GM21786 (cell line): Measurements from ENCODE around the gene RCN2.

Experiments used
- ATAC-seq: cut with Tn5 transposase; IDR thresholded peaks from one replicate; pipeline ENCODE4 v1.9.1; 2021; ENCODE audit not compliant: unreplicated experiment

Gene RCN2

GRCh38 chr15:76991741-76992645, 60.4 kb downstream of the RCN2 start:
- no peak for ATAC-seq

GRCh38 chr15:76993114-76993725, 61.7 kb downstream of the RCN2 start:
- ATAC-seq = no peak

- ATAC-seq = no peak
Observed at GRCh38 chr15:76994001-76994400, 62.5 kb downstream of the RCN2 start.

DNA sequence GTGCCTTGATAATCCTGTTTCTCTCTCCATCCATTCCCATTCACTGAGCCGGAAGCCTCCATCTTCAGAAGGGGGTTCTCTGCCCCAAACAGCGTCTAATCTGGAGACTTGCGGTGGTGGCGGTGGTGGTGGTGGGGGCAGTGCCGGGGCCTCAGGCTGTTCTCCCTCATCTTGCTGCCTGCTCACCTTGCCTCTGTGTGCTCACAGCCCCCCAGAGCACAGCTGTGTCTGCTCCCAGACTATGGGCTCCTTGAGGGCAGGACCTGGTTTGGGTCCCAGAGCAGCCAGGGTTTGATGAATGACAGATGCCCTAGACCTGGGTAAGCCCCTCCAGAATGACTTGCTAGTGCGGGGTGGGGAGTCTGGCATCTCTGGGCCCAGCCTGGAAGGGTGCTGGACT, 62.9 kb downstream of the RCN2 start:
- no peak for ATAC-seq

DNA sequence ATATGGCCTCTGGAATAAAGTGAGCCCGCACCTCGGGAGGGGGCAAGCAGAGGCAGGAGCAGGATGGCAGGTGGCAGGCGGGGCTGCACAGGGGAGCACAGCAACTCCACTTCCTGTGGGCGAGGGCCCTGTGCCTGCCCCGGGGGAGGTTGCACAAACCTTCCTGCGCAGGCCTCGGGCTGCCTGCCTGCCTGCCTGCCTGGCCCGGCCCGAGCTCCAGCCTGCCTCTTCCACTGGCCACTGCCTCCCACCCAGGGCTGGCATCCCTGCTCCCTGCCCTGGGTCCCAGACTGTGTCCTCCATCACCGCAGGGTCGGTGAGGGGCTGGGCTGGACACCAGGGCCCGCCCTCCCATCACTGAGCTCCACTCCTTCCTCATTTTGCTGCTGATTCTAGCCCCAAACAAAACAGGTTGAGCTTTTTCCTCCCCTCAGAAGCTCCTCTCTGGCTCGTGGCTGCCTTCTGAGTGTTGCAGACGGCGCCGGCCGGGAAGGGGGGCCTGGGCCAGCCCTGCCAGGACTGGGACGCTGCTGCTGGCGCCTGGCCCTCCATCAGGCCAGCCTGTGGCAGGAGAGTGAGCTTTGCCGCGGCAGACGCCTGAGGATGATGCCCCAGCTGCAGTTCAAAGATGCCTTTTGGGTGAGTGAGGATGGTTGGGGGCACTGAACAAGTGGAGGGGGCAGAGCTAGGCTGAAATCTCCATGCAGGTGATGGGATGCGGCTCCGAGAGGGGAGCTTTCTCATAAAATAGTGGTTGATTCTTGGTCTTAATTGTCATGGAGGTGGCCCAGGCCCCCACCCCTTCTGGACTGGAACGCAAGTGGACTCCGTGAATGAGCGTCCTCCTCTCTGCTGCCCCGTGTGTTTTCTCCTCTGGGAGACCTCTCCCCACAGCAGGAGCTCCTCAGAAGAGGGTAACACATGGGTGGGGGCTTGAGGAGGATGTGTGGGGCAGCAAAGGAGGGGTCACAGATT, 63.7 kb downstream of the RCN2 start, which contains the start of gene PSTPIP1:
TSS of gene PSTPIP1 (plus strand) at position 156 of the 975 bp plus-strand sequence. CDS start at position 604, 448 bp downstream.
- ATAC-seq = no peak

GRCh38 chr15:76996076-76996525, 64.6 kb downstream of the RCN2 start:
- ATAC-seq = no peak

- no peak for ATAC-seq
Observed at GRCh38 chr15:76996526-76997401, 65.2 kb downstream of the RCN2 start.

DNA sequence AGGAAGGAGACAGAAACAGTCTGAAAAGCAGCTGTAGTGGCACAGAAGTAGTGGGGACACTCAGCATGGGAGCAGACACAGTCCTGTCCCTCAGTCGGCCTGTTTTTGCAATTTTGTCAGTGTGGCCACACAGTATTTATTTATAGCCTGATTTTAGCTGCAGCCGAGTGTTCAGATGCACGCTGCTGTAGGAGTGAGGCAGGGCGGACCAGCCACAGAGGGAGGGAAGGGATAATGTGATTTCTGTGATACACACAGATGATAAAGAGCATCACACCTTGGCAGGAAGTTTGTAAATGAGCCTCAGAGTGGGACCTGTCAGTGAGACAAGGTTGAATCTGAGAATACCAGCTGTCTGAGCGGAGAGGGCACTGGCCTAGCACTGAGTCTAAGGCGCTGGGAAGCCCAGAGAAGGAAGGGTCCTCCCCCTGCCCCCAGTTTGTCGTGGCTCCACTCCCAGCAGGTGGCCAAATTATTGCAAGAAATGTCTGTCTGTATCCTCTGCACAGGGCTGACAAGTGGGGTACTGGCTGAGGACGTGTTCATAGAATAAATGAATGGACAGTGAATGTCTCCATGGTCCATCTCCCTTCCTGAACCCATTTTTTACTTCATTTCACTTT, 67.2 kb downstream of the RCN2 start:
- no peak for ATAC-seq

- ATAC-seq = no peak
Observed at GRCh38 chr15:76999996-77000395, 68.4 kb downstream of the RCN2 start.

- no peak for ATAC-seq
Observed at GRCh38 chr15:77001351-77001750, 69.8 kb downstream of the RCN2 start.

- no peak for ATAC-seq
Observed at GRCh38 chr15:77001966-77002365, 70.4 kb downstream of the RCN2 start.

- ATAC-seq = no peak
Observed at GRCh38 chr15:77002436-77002835, 70.9 kb downstream of the RCN2 start.

DNA sequence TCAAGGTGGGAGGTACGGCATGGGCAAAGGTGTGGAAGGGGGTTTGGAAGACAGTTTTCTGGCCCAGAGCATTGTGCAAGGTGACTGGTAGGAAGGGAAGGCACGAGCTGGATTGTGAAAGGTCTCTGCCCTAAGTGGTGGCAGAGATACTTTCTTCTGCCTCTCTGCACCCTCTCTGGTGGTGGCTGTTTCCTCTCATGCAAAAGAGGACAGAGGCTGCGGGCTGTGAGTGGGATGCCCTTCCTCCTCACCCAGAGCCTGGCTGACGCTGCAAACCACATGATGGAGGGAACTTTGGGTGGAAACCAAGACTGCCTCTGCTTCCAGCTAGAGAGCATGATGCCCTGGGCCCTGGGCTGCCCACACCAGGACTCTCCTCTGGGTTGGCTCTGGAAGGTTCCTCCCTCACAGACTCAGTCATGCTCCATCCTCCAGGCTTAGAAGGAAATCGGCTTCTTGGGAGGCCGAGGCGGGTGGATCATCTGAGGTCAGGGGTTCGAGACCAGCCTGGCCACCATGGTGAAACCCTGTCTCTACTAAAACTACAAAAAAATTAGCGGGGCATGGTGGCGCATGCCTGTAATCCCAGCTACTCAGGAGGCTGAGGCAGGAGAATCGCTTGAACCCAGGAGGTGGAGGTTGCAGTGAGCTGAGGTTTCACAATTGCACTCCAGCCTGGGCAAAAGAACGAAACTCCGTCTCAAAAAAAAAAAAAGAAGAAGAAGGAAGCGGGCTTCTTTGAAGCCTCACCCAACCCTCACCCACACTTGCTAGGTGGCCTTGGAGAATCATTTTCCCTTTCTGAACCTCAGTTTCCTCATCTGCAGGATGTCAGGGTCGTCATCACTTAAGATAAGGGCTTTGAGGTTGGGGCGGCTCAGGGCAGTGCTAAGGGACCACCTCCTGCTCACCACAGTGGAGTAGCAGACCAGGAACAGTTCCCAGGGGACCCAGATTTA, 71.7 kb downstream of the RCN2 start:
- peak; percentile 77 for ATAC-seq
